GM12878 (cell line): ENCODE results near the gene TCTN1. TPM values are rescaled to one million over a fixed set of nuclear protein-coding genes. Genes with fewer than 3 reads are reported as not detected.

Experiments
- CREB1 ChIP-seq: IDR thresholded peaks from 2 replicates; pipeline ENCODE4 v1.6.1; 2012; ENCODE audit warnings: low read depth, mild to moderate bottlenecking, inconsistent platforms
- CTCF ChIP-seq, 3 experiments: IDR thresholded peaks in 2 of 3; conservative IDR thresholded peaks in 1 of 3; 2 replicates each; pipeline ENCODE4 v1.5.1; 2011; ENCODE audit warnings: low read depth in 3 of 3, low read length in 3 of 3, mild to moderate bottlenecking in 3 of 3, control low read depth in 2 of 3, moderate library complexity in 2 of 3, inconsistent platforms in 1 of 3, mixed read lengths in 1 of 3; ENCODE audit not compliant: control insufficient read depth in 2 of 3, insufficient read depth in 1 of 3; ENCODE audit errors: extremely low read depth in 1 of 3
- E2F4 ChIP-seq: IDR thresholded peaks from 2 replicates; pipeline ENCODE4 v1.6.1; 2012; ENCODE audit warnings: low read depth, low read length, improper control_type of control experiment
- EGR1 ChIP-seq, 2 experiments: IDR thresholded peaks; 1 replicate in 1 of 2; 2 replicates in 1 of 2; pipeline ENCODE4 v1.6.1; 2011 to 2012; ENCODE audit warnings: low read depth in 2 of 2, low read length in 2 of 2, borderline replicate concordance in 1 of 2, mild to moderate bottlenecking in 1 of 2, moderate library complexity in 1 of 2
- ETV6 ChIP-seq, 2 experiments: fragments of 450-650 bp in 1 of 2; IDR thresholded peaks in 1 of 2; conservative IDR thresholded peaks in 1 of 2; 2 replicates each; pipeline ENCODE4 v1.6.1; 2014; ENCODE audit warnings: antibody characterized with exemption in 1 of 2, borderline replicate concordance in 1 of 2, low read depth in 1 of 2, mild to moderate bottlenecking in 1 of 2, moderate library complexity in 1 of 2
- HCFC1 ChIP-seq: fragments of 150-350 bp; IDR thresholded peaks from 2 replicates; pipeline ENCODE4 v1.6.1; 2014; ENCODE audit warnings: low read length
- IKZF1 ChIP-seq: fragments of 450-650 bp; conservative IDR thresholded peaks from 2 replicates; pipeline ENCODE4 v1.6.1; 2017; ENCODE audit warnings: antibody characterized with exemption, mild to moderate bottlenecking
- IRF4 ChIP-seq: IDR thresholded peaks from 2 replicates; pipeline ENCODE4 v1.6.1; 2011; ENCODE audit warnings: low read depth, low read length
- MEF2B ChIP-seq: fragments of 450-650 bp; IDR thresholded peaks from 2 replicates; pipeline ENCODE4 v1.6.1; 2018; ENCODE audit warnings: mild to moderate bottlenecking, moderate library complexity; ENCODE audit not compliant: partially characterized antibody, poor library complexity, severe bottlenecking
- MTA2 ChIP-seq: fragments of 450-650 bp; IDR thresholded peaks from 2 replicates; pipeline ENCODE4 v1.6.1; 2016; ENCODE audit warnings: low read depth, mild to moderate bottlenecking, moderate library complexity
- NR2C2 ChIP-seq: IDR thresholded peaks from 2 replicates; pipeline ENCODE4 v1.6.1; 2011; ENCODE audit warnings: borderline replicate concordance, low read depth; ENCODE audit not compliant: control insufficient read depth, insufficient read length
- RCOR1 ChIP-seq: conservative IDR thresholded peaks from 2 replicates; pipeline ENCODE4 v1.6.1; 2012; ENCODE audit warnings: low read depth, low read length, improper control_type of control experiment
- SMC3 ChIP-seq: IDR thresholded peaks from 2 replicates; pipeline ENCODE4 v1.6.1; 2011; ENCODE audit warnings: low read length, improper control_type of control experiment, borderline replicate concordance
- SUPT20H ChIP-seq: IDR thresholded peaks from 2 replicates; pipeline ENCODE4 v1.6.1; 2011; ENCODE audit warnings: low read depth, mild to moderate bottlenecking, low read length, moderate library complexity, borderline replicate concordance; ENCODE audit not compliant: control insufficient read depth
- SUZ12 ChIP-seq: fragments of 200-600 bp; sonication (generic); IDR thresholded peaks from one replicate; pipeline ENCODE4 v1.6.1; 2018; ENCODE audit warnings: antibody characterized with exemption, mild to moderate bottlenecking; ENCODE audit not compliant: unreplicated experiment
- TARDBP ChIP-seq: IDR thresholded peaks from 2 replicates; pipeline ENCODE4 v1.6.1; 2016; ENCODE audit warnings: borderline replicate concordance
- TBL1XR1 ChIP-seq: IDR thresholded peaks from 2 replicates; pipeline ENCODE4 v1.6.1; 2012; ENCODE audit warnings: low read depth, low read length, improper control_type of control experiment
- TCF3 ChIP-seq: IDR thresholded peaks from 2 replicates; pipeline ENCODE4 v1.6.1; 2012; ENCODE audit warnings: low read depth, mild to moderate bottlenecking, low read length, borderline replicate concordance; ENCODE audit not compliant: insufficient read depth
- TCF7 ChIP-seq: IDR thresholded peaks from 2 replicates; pipeline ENCODE4 v1.6.1; 2014; ENCODE audit warnings: antibody characterized with exemption, borderline replicate concordance
- polyA plus RNA-seq, 11 experiments: library from polyadenylated mRNA; depleted of rRNA in 4 of 11; unstranded in 6 of 11; stranded (reverse) in 5 of 11; fragments of >200 nt; fragmentation: Nextera tagmentation in 4 of 11; fragmentation: Illumina TruSeq in 1 of 11; extraction: Ambion mirVana in 4 of 11; extraction: Trizol in 1 of 11; gene quantifications; 1 replicate in 1 of 11; 2 replicates in 10 of 11; pipeline versions ENCODE4 v1.2.1 to v1.2.3, GENCODE V29; 2011 to 2016; ENCODE audit warnings: inconsistent platforms in 2 of 11, missing spikeins in 2 of 11, low read depth in 1 of 11
- total RNA-seq, 4 experiments: library from RNA; depleted of rRNA in 3 of 4; stranded (reverse); fragments of >200 nt in 3 of 4; fragmentation: Illumina TruSeq in 1 of 4; extraction: Trizol in 1 of 4; gene quantifications; 2 replicates each; pipeline versions ENCODE4 v1.2.1 to v1.2.3, GENCODE V29; 2013 to 2021
- TF ChIP-seq, protein P1 (sequence below): fragments of 450-650 bp; IDR thresholded peaks from 2 replicates; pipeline ENCODE4 v1.6.1; 2016; ENCODE audit warnings: mild to moderate bottlenecking, moderate library complexity, borderline replicate concordance
- TF ChIP-seq, protein P2 (sequence below): fragments of 450-650 bp; IDR thresholded peaks from 2 replicates; pipeline ENCODE4 v1.6.1; 2017; ENCODE audit warnings: low read depth, mild to moderate bottlenecking, moderate library complexity

Gene TCTN1
- total and polyA plus RNA-seq, 10 of the 15 experiments (the other 5 are each of a cell fraction or from before 2014, with no cell fraction given): 8.8 to 23.5 (median 15.3) TPM

DNA sequence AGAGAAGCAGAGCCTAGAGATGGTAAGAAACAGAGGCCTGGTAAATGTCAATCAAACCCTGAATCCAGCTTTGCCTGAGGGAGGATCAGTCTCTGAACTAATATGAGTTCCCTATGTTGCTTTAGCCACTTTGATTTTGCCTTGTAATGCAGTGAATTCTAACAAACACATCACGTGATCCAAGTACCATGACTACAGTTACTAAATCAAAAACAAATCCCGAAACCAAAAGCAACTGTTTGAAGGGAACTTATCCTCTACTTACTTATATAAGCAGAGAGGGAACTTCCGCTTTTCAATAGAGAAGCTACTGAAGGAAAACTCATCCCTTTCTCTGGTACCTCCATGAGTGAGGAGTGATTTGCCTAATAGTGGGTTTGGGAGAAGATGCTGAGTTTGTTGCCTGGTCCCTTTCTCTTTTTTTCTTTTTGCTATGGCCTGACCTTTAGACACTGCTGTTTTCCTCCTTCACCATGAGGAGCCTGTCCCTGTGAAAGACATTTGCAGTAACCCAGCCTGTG, 23.1 kb upstream of the TCTN1 start (continued):
- TF ChIP-seq, protein P1, sequence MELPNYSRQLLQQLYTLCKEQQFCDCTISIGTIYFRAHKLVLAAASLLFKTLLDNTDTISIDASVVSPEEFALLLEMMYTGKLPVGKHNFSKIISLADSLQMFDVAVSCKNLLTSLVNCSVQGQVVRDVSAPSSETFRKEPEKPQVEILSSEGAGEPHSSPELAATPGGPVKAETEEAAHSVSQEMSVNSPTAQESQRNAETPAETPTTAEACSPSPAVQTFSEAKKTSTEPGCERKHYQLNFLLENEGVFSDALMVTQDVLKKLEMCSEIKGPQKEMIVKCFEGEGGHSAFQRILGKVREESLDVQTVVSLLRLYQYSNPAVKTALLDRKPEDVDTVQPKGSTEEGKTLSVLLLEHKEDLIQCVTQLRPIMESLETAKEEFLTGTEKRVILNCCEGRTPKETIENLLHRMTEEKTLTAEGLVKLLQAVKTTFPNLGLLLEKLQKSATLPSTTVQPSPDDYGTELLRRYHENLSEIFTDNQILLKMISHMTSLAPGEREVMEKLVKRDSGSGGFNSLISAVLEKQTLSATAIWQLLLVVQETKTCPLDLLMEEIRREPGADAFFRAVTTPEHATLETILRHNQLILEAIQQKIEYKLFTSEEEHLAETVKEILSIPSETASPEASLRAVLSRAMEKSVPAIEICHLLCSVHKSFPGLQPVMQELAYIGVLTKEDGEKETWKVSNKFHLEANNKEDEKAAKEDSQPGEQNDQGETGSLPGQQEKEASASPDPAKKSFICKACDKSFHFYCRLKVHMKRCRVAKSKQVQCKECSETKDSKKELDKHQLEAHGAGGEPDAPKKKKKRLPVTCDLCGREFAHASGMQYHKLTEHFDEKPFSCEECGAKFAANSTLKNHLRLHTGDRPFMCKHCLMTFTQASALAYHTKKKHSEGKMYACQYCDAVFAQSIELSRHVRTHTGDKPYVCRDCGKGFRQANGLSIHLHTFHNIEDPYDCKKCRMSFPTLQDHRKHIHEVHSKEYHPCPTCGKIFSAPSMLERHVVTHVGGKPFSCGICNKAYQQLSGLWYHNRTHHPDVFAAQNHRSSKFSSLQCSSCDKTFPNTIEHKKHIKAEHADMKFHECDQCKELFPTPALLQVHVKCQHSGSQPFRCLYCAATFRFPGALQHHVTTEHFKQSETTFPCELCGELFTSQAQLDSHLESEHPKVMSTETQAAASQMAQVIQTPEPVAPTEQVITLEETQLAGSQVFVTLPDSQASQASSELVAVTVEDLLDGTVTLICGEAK: peak; percentile 22; the same call in 1 of the 2 replicates
- TF ChIP-seq IKZF1: peak; percentile 76
- TF ChIP-seq CTCF (IDR thresholded peaks at IDR 0.05 in 2 of 3, conservative IDR thresholded peaks at IDR 0.05 in 1 of 3; ENCODE audit: control insufficient read depth in 2 of 3, extremely low read depth in 1 of 3, insufficient read depth in 1 of 3, low read depth in 3 of 3, low read length in 3 of 3): no peak
- 0 out of 4 replicates have a peak, but pooled peaks of 1 of the 2 experiments have one; percentile 21 for TF ChIP-seq ETV6 (conservative IDR thresholded peaks at IDR 0.05 in 1 of 2, IDR thresholded peaks at IDR 0.05 in 1 of 2; ENCODE audit: borderline replicate concordance in 1 of 2, low read depth in 1 of 2)
- TF ChIP-seq E2F4: no peak
- 0 out of 2 replicates have a peak, but pooled peaks have one; percentile 5 for TF ChIP-seq IRF4
- no peak for TF ChIP-seq TARDBP
- no peak for TF ChIP-seq TCF7
- TF ChIP-seq SUZ12: no peak
- TF ChIP-seq SMC3: no peak
- TF ChIP-seq, protein P2, sequence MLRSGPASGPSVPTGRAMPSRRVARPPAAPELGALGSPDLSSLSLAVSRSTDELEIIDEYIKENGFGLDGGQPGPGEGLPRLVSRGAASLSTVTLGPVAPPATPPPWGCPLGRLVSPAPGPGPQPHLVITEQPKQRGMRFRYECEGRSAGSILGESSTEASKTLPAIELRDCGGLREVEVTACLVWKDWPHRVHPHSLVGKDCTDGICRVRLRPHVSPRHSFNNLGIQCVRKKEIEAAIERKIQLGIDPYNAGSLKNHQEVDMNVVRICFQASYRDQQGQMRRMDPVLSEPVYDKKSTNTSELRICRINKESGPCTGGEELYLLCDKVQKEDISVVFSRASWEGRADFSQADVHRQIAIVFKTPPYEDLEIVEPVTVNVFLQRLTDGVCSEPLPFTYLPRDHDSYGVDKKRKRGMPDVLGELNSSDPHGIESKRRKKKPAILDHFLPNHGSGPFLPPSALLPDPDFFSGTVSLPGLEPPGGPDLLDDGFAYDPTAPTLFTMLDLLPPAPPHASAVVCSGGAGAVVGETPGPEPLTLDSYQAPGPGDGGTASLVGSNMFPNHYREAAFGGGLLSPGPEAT: peak; percentile 91
- TF ChIP-seq MEF2B: peak; percentile 63
- peak; percentile 27; the same call in 1 of the 2 replicates for TF ChIP-seq MTA2
- no peak for TF ChIP-seq NR2C2
- TF ChIP-seq SUPT20H: no peak
- no peak for TF ChIP-seq TCF3
- no peak for TF ChIP-seq RCOR1
- peak; percentile 28; the same call in 1 of the 2 replicates for TF ChIP-seq TBL1XR1
- no peak for TF ChIP-seq EGR1 (IDR thresholded peaks at IDR 0.05; ENCODE audit: borderline replicate concordance in 1 of 2, low read depth in 2 of 2, low read length in 2 of 2)
- TF ChIP-seq HCFC1: no peak
- no peak for TF ChIP-seq CREB1
